ENCODE results near the gene COP1. TPM values are rescaled to one million over a fixed set of nuclear protein-coding genes. Genes with fewer than 3 reads are reported as not detected.
A peak's percentile ranks its signal among the peaks of the same experiment; 100 is the strongest.

The COP1 gene
- total and polyA plus RNA-seq, 2 of the 13 experiments (the other 11 are each of a cell fraction or from before 2014, with no cell fraction given), result 20.5 to 51.3 TPM

- TF ChIP-seq XRCC5 (optimal IDR thresholded peaks at IDR 0.05; ENCODE audit: low read length), result peak; percentile 39
- TF ChIP-seq ZBTB21 (CRISPR knock-in tag; IDR thresholded peaks at IDR 0.05), result no peak
- TF ChIP-seq AGO2 (optimal IDR thresholded peaks at IDR 0.05; ENCODE audit: low read depth, low read length), result peak; percentile 74
- TF ChIP-seq CENPX (CRISPR knock-in tag; IDR thresholded peaks at IDR 0.05), result no peak
- TF ChIP-seq SALL2 (CRISPR knock-in tag; IDR thresholded peaks at IDR 0.05), result 0 out of 2 replicates have a peak, but pooled peaks have one; percentile 19
- TF ChIP-seq EP300 (IDR thresholded peaks at IDR 0.05; ENCODE audit: low read depth in 2 of 2, low read length in 2 of 2), result 0 out of 4 replicates have a peak, but pooled peaks of 1 of the 2 experiments have one; percentile 42
- TF ChIP-seq EP300 (CRISPR knock-in tag; IDR thresholded peaks at IDR 0.05; ENCODE audit: borderline replicate concordance), result no peak
- TF ChIP-seq ZNF280D (CRISPR knock-in tag; IDR thresholded peaks at IDR 0.05), result peak; percentile 68; the same call in 1 of the 2 replicates
- no peak for TF ChIP-seq AKNA (CRISPR knock-in tag; IDR thresholded peaks at IDR 0.05; ENCODE audit: borderline replicate concordance)
- TF ChIP-seq SNAPC5 (CRISPR knock-in tag; IDR thresholded peaks at IDR 0.05; ENCODE audit: borderline replicate concordance), result no peak
- peak; percentile 77 for TF ChIP-seq KDM2A (CRISPR knock-in tag; IDR thresholded peaks at IDR 0.05; ENCODE audit: borderline replicate concordance, low read depth)
- TF ChIP-seq PRDM15 (CRISPR knock-in tag; IDR thresholded peaks at IDR 0.05), result 0 out of 2 replicates have a peak, but pooled peaks have one; percentile 8
- TF ChIP-seq BCL6 (CRISPR knock-in tag; IDR thresholded peaks at IDR 0.05), result no peak
- TF ChIP-seq TOE1 (CRISPR knock-in tag; IDR thresholded peaks at IDR 0.05), result no peak
- no peak for TF ChIP-seq ZFAT (CRISPR knock-in tag; conservative IDR thresholded peaks at IDR 0.05)
- no peak for TF ChIP-seq RBAK (CRISPR knock-in tag; IDR thresholded peaks at IDR 0.05)
Measured at GRCh38 chr1:176206961-176207902, at the start of gene COP1 (continued).

All from HepG2 (cell line).